GM18907 (cell line): ENCODE data around the gene KCNH2.

Experiments used
- ATAC-seq: cut with Tn5 transposase; IDR thresholded peaks from one replicate; pipeline ENCODE4 v1.9.1; 2021; ENCODE audit warnings: mild to moderate bottlenecking, moderate library complexity; ENCODE audit not compliant: unreplicated experiment

Gene KCNH2

GRCh38 chr7:150938566-150938965 lies 39.6 kb downstream of the KCNH2 start:
- no peak for ATAC-seq

- ATAC-seq, result no peak
Observed at GRCh38 chr7:150937848-150938561, 40.1 kb downstream of the KCNH2 start.

- ATAC-seq, result no peak
Observed at GRCh38 chr7:150936018-150936417, 42.1 kb downstream of the KCNH2 start.

GRCh38 chr7:150935149-150935548 lies 43.0 kb downstream of the KCNH2 start:
- ATAC-seq, result no peak

- ATAC-seq, result no peak
Observed at GRCh38 chr7:150934045-150934766, 43.9 kb downstream of the KCNH2 start.

- ATAC-seq, result no peak
Observed at GRCh38 chr7:150931199-150931869, 46.8 kb downstream of the KCNH2 start.

GRCh38 chr7:150928541-150928940 lies 49.6 kb downstream of the KCNH2 start:
- ATAC-seq, result no peak

GRCh38 chr7:150927956-150928344 lies 50.2 kb downstream of the KCNH2 start:
- no peak for ATAC-seq

- no peak for ATAC-seq
Observed at GRCh38 chr7:150927157-150927955, 50.8 kb downstream of the KCNH2 start.

GRCh38 chr7:150926066-150926465 lies 52.1 kb downstream of the KCNH2 start:
- no peak for ATAC-seq

GRCh38 chr7:150924369-150924781 lies 53.7 kb downstream of the KCNH2 start:
- no peak for ATAC-seq

GRCh38 chr7:150923802-150924201 lies 54.3 kb downstream of the KCNH2 start:
- ATAC-seq, result no peak

GRCh38 chr7:150923196-150923595 lies 54.9 kb downstream of the KCNH2 start:
- ATAC-seq, result no peak

- ATAC-seq, result no peak
Observed at GRCh38 chr7:150919160-150919559, 59.0 kb downstream of the KCNH2 start.

GRCh38 chr7:150918378-150918777 lies 59.7 kb downstream of the KCNH2 start:
- no peak for ATAC-seq

- ATAC-seq, result no peak
Observed at GRCh38 chr7:150917969-150918368, 60.2 kb downstream of the KCNH2 start.

GRCh38 chr7:150916670-150917069 lies 61.5 kb downstream of the KCNH2 start:
- ATAC-seq, result no peak

GRCh38 chr7:150914966-150915365 lies 63.2 kb downstream of the KCNH2 start:
- ATAC-seq, result no peak

GRCh38 chr7:150914196-150914595 lies 63.9 kb downstream of the KCNH2 start:
- no peak for ATAC-seq

- ATAC-seq, result no peak
Observed at GRCh38 chr7:150912427-150912826, 65.7 kb downstream of the KCNH2 start.
